GM12878 (cell line): ENCODE measurements around the gene RAPH1. TPM values are rescaled to one million over a fixed set of nuclear protein-coding genes. Genes with fewer than 3 reads are reported as not detected.

Experiments
- ATAC-seq: fragments of 200-7000 bp; cut with Tn5 transposase; 3 replicates; pipeline ENCODE4 v1.9.1; 2020; ENCODE audit warnings: mild to moderate bottlenecking, moderate library complexity
- BruUV-seq: library from RNA; stranded (reverse); fragments of 400-500 nt; replicated peaks from 2 replicates; lab custom pipeline; 2021; lab: Mats Ljungman, UMichigan
- CTCF ChIA-PET: fragments of 300-600 bp; sonication (Branson Sonifier 250); formaldehyde crosslinking; extraction: SDS; loops from one replicate; lab custom pipeline; 2021; ENCODE audit warnings: inconsistent platforms; lab: Yijun Ruan, JAX
- POLR2A ChIA-PET: fragments of 350-600 bp; formaldehyde crosslinking; extraction: SDS; loops from one replicate; lab custom pipeline; 2021; ENCODE audit warnings: inconsistent platforms; lab: Charles Lee
- RAD21 ChIA-PET: fragments of 300-600 bp; sonication (Branson Sonifier 250); formaldehyde crosslinking; loops from one replicate; lab custom pipeline; 2023; ENCODE audit warnings: antibody characterized with exemption; ENCODE audit not compliant: unreplicated experiment; lab: Charles Lee
- SMC1A ChIA-PET: fragments of 300-600 bp; sonication (Branson Sonifier 250); formaldehyde crosslinking; loops from one replicate; lab custom pipeline; 2023; ENCODE audit not compliant: unreplicated experiment, uncharacterized antibody; lab: Charles Lee
- DNase-seq: peaks from one replicate; pipeline ENCODE4 v3.0.0-alpha.2; 2011; ENCODE audit warnings: low read depth, low spot score
- FAIRE-seq: peaks from 3 replicates; lab custom pipeline; 2011; peaks lifted over from hg19 to GRCh38; lab: Jason Lieb, UNC
- H2AFZ ChIP-seq: 2 replicates; pipeline ENCODE4 v1.6.0; 2011; ENCODE audit warnings: low read depth, low read length, control low read depth; ENCODE audit not compliant: control insufficient read depth
- H3K27ac ChIP-seq: 2 replicates; pipeline ENCODE4 v1.5.1; 2011; ENCODE audit warnings: control low read depth; ENCODE audit not compliant: control insufficient read depth, insufficient read depth
- H3K27me3 ChIP-seq, 2 experiments: replicated peaks in 1 of 2; 2 replicates each; pipeline versions ENCODE4 v1.6.0 to v1.6.1; 2011; ENCODE audit warnings: low read length in 1 of 2; ENCODE audit not compliant: control insufficient read depth in 2 of 2, insufficient read depth in 2 of 2
- H3K36me3 ChIP-seq, 2 experiments: 2 replicates each; pipeline ENCODE4 v1.5.1; 2011; ENCODE audit warnings: low read length in 1 of 2; ENCODE audit not compliant: control insufficient read depth in 2 of 2, insufficient read depth in 2 of 2
- H3K4me1 ChIP-seq: 2 replicates; pipeline ENCODE4 v1.6.1; 2011; ENCODE audit warnings: mild to moderate bottlenecking, low read length, moderate library complexity, mixed read lengths; ENCODE audit not compliant: control insufficient read depth, insufficient read depth
- H3K4me2 ChIP-seq: 2 replicates; pipeline ENCODE4 v1.6.0; 2011; ENCODE audit warnings: control low read depth; ENCODE audit not compliant: control insufficient read depth, insufficient read depth
- H3K4me3 ChIP-seq: fragments of 200-600 bp; sonication (generic); 2 replicates; pipeline ENCODE4 v1.5.1; 2016
- H3K79me2 ChIP-seq: 2 replicates; pipeline ENCODE4 v1.6.0; 2011; ENCODE audit warnings: low read length; ENCODE audit not compliant: control insufficient read depth, insufficient read depth
- H3K9ac ChIP-seq: 2 replicates; pipeline ENCODE4 v1.8.0; 2011; ENCODE audit warnings: low read length, control low read depth, mixed read lengths; ENCODE audit not compliant: control insufficient read depth, insufficient read depth
- H3K9me3 ChIP-seq: replicated peaks from 3 replicates; pipeline ENCODE4 v1.5.1; 2011; ENCODE audit warnings: mild to moderate bottlenecking, low read length; ENCODE audit not compliant: control insufficient read depth, insufficient read depth
- H4K20me1 ChIP-seq: 2 replicates; pipeline ENCODE4 v1.6.0; 2011; ENCODE audit not compliant: control insufficient read depth, insufficient read depth
- ATF7 ChIP-seq: fragments of 450-650 bp; IDR thresholded peaks from 2 replicates; pipeline ENCODE4 v1.6.1; 2016; ENCODE audit warnings: low read depth, mild to moderate bottlenecking
- BCLAF1 ChIP-seq: fragments of 450-650 bp; IDR thresholded peaks from 2 replicates; pipeline ENCODE4 v1.6.1; 2017; ENCODE audit warnings: antibody characterized with exemption, mild to moderate bottlenecking, moderate library complexity
- CEBPZ ChIP-seq: fragments of 150-350 bp; IDR thresholded peaks from 2 replicates; pipeline ENCODE4 v1.6.1; 2016; ENCODE audit warnings: low read depth, low read length
- HDAC6 ChIP-seq: fragments of 200-600 bp; sonication (generic); IDR thresholded peaks from one replicate; pipeline ENCODE4 v1.8.0; 2017; ENCODE audit warnings: antibody characterized with exemption; ENCODE audit not compliant: unreplicated experiment
- NR2C1 ChIP-seq: fragments of 450-650 bp; IDR thresholded peaks from 2 replicates; pipeline ENCODE4 v1.6.1; 2017; ENCODE audit warnings: antibody characterized with exemption, mild to moderate bottlenecking, moderate library complexity
- NRF1 ChIP-seq: conservative IDR thresholded peaks from 2 replicates; pipeline ENCODE4 v1.6.1; 2011; ENCODE audit warnings: mild to moderate bottlenecking, low read depth, low read length, improper control_type of control experiment
- RAD21 ChIP-seq: IDR thresholded peaks from 2 replicates; pipeline ENCODE4 v1.6.1; 2011; ENCODE audit warnings: mild to moderate bottlenecking, low read depth, low read length, moderate library complexity; ENCODE audit not compliant: insufficient read depth
- STAT3 ChIP-seq: IDR thresholded peaks from 2 replicates; pipeline ENCODE4 v1.6.1; 2011; ENCODE audit warnings: low read depth, low read length, improper control_type of control experiment
- SUZ12 ChIP-seq: fragments of 200-600 bp; sonication (generic); IDR thresholded peaks from one replicate; pipeline ENCODE4 v1.6.1; 2018; ENCODE audit warnings: antibody characterized with exemption, mild to moderate bottlenecking; ENCODE audit not compliant: unreplicated experiment
- USF1 ChIP-seq: IDR thresholded peaks from 2 replicates; pipeline ENCODE4 v1.6.1; 2011; ENCODE audit warnings: borderline replicate concordance, low read depth, mild to moderate bottlenecking, moderate library complexity, mixed read lengths, low read length; ENCODE audit not compliant: insufficient read depth; ENCODE audit errors: extremely low read length
- ZBTB33 ChIP-seq: fragments of 450-650 bp; IDR thresholded peaks from 2 replicates; pipeline ENCODE4 v1.6.1; 2017; ENCODE audit warnings: mild to moderate bottlenecking
- WGBS: methylation state at CpG from one replicate; pipeline ENCODE4 v1.1.6; 2016; ENCODE audit warnings: low lambda C conversion rate; ENCODE audit not compliant: insufficient replicate concordance, insufficient coverage; ENCODE audit errors: missing lambda C conversion rate; 5-methylcytosine and 5-hydroxymethylcytosine counted together
- in situ Hi-C: fragments of 300-500 bp; cut with MboI; formaldehyde crosslinking; loops from 9 replicates; pipeline ENCODE4 v1.14.3; 2018; ENCODE audit warnings: mixed read lengths
- intact Hi-C: fragments of 100-400 bp; cut with micrococcal nuclease; formaldehyde crosslinking; loops from one replicate; pipeline ENCODE4 v1.14.2; 2022; ENCODE audit not compliant: unreplicated experiment
- polyA plus RNA-seq, 11 experiments: library from polyadenylated mRNA; depleted of rRNA in 4 of 11; unstranded in 6 of 11; stranded (reverse) in 5 of 11; fragments of >200 nt; fragmentation: Nextera tagmentation in 4 of 11; fragmentation: Illumina TruSeq in 1 of 11; extraction: Ambion mirVana in 4 of 11; extraction: Trizol in 1 of 11; gene quantifications; 1 replicate in 1 of 11; 2 replicates in 10 of 11; pipeline versions ENCODE4 v1.2.1 to v1.2.3, GENCODE V29; 2011 to 2016; ENCODE audit warnings: inconsistent platforms in 2 of 11, missing spikeins in 2 of 11, low read depth in 1 of 11
- total RNA-seq, 4 experiments: library from RNA; depleted of rRNA in 3 of 4; stranded (reverse); fragments of >200 nt in 3 of 4; fragmentation: Illumina TruSeq in 1 of 4; extraction: Trizol in 1 of 4; gene quantifications; 2 replicates each; pipeline versions ENCODE4 v1.2.1 to v1.2.3, GENCODE V29; 2013 to 2021

Gene RAPH1
- total and polyA plus RNA-seq, 10 of the 15 experiments (the other 5 are each of a cell fraction or from before 2014, with no cell fraction given), result 0.09 to 0.90 (median 0.21) TPM; not detected in 7

- Histone ChIP-seq H3K27me3 (no peaks in the 10 kb centered on the region), H3K36me3 (no peaks in the 10 kb centered on the region), H3K9me3 (peaks cover 1% of the 10 kb centered on the region; the same call in 1 of the 3 replicates), H3K4me2 (no peak overlapping the region), H2AFZ (no peak overlapping the region), H3K4me3 (no peak overlapping the region), H3K27ac (no peak overlapping the region), H4K20me1 (no peaks in the 10 kb centered on the region), H3K9ac (no peak overlapping the region), H3K79me2 (no peaks in the 10 kb centered on the region), H3K4me1 (no peaks in the 10 kb centered on the region)
- no peak for FAIRE-seq
- ChIA-PET RAD21 (no interaction called here), SMC1A (no interaction called here), CTCF (interaction anchor here (1.3 kb wide), 1 partner anchor 16 kb away, joined by 4 read pairs; no protein-coding TSS in a partner anchor), POLR2A (no interaction called here)
- ATAC-seq, result no peak
- intact Hi-C loops (no loop called here), in situ Hi-C loops (no loop called here)
- no peak for TF ChIP-seq HDAC6
- TF ChIP-seq NRF1, result no peak
- TF ChIP-seq USF1, result no peak
- no peak for TF ChIP-seq SUZ12
- TF ChIP-seq CEBPZ, result no peak
- no peak for TF ChIP-seq ATF7
- no peak for TF ChIP-seq STAT3
- no peak for TF ChIP-seq NR2C1
- no peak for TF ChIP-seq RAD21
- no peak for TF ChIP-seq BCLAF1
- TF ChIP-seq ZBTB33, result no peak
- 0% methylated on average over 1 of the region's 1 CpG for WGBS
- no TSS peak for BruUV-seq
- no peak for DNase-seq
Observed at GRCh38 chr2:203500951-203501350, 34.1 kb downstream of the RAPH1 start.
